GM10847 (cell line): ENCODE results near the gene CXCL3.

Experiments used
- POLR2A ChIP-seq: IDR thresholded peaks from 2 replicates; pipeline ENCODE4 v1.6.1; 2011; ENCODE audit not compliant: insufficient read length; ENCODE audit errors: extremely low read depth

The CXCL3 gene

DNA sequence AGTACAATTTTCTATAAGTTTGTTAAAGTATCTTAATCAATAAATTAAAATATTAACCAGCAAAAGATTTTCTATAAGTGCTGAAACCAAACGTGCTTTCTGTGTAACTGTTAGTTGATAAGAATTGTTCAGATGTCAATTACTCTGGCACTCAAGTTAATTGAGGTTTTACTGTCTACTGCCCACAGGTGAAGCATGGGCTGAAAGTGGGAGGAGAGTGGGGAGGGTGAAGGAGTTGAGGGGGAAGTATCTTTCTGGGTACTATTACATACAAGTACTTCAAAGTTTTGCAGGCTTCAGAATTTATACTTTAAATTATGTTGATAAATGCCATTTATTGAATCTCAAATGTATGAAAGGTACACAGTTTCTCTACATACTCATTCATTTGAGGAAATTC is 19.1 kb upstream of the CXCL3 start:
- TF ChIP-seq POLR2A, result no peak

DNA sequence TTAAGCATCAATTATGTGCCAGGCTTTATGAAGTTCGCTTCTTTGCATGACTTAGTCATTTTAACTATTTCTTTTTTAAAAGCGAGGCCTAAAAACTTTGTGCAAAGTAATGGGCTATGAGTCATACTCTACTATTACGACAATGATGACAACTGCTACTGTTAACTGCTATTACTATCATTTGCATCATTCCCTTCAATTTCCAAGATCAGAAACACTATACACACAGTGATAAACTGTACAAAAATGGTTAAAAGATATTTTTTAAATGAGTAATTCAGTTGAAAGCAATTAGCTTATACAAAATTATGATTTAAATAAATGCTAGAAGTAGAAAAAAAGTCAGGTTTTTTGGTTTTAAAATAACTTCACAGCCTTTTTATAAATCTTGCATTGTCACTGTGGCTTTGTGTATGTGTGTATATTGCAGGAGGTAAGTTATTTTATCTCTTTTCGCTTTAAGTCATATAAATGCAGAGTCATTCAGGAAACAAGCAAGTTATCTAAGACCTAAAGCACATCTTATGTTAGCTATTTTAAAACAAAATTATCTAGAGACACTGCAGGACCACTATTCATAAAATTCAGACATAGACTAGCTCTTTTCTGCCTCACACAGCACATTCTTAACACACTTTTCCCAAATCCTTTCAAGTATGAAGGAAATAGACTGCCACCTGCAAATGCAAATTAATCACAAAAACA is 18.5 kb upstream of the CXCL3 start:
- no peak for TF ChIP-seq POLR2A

DNA sequence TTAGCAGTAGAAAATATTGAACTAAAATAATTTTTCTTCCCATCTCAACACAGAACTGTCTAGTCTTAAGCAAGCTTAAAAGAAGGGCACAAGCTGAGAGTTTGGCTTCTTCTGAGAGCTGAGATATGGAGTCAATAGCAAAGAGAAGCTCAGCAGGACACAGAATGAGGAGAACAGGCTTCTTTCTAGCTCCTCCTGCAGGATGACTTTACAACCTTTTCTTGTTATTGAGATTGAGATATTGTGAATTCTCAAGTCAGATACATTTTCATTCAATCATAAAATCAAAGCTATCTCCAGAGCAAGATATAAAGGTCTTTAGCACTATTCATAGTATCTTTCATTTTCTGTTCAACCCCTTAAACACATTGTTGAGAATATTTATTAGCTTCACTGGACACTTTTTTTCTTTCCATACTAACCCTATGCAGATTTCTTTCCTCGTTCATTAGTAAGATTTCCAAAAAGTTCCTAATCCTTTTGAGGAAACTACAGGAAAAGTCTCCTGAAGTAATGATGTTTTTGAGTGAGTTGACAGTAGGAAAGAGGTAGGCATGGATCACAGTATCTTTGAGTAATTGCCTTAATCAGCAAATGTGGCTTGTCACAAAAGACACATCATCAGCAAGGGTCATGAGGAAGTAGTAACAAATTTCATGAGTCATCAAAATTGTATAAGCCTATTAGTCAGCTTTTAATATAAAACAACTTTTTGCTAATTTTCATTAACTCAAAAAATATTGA is 17.8 kb upstream of the CXCL3 start:
- no peak for TF ChIP-seq POLR2A

DNA sequence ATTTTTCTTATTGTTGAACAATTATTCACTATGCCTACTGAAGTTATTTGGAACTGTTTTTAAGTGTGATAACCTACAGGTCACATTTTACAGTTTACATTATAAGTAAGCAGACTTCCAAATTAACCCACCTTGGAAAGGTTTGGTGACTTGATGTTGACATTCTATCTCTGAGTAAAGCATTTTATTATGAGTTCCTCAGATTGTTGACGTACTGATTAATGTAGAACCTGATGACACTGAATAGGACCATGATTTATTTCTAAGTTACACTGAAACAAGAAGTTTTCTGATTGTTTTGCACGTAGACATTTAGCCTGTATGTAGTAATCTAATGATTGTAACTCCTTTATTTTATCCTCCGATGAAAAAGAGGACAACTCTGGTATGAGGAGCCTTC is 17.0 kb upstream of the CXCL3 start:
- TF ChIP-seq POLR2A, result no peak

DNA sequence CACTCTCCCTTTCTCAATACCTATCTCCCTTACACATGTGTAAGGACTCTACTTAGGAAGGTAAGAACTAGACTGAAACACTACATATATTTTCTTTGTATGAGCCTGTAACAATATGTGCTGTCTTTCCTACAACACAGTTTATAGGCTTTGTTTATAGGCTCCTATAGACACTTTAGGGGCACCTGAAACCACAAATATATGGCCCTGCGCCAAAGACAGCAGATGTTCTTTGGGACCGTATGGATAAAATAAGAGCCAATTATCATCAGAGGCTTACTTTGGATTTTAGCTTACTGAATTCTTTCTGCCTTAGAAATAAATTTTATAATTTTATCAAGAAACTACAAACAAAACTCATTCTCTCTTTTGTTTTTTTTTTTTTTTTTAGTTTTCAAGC is 16.6 kb upstream of the CXCL3 start:
- no peak for TF ChIP-seq POLR2A

DNA sequence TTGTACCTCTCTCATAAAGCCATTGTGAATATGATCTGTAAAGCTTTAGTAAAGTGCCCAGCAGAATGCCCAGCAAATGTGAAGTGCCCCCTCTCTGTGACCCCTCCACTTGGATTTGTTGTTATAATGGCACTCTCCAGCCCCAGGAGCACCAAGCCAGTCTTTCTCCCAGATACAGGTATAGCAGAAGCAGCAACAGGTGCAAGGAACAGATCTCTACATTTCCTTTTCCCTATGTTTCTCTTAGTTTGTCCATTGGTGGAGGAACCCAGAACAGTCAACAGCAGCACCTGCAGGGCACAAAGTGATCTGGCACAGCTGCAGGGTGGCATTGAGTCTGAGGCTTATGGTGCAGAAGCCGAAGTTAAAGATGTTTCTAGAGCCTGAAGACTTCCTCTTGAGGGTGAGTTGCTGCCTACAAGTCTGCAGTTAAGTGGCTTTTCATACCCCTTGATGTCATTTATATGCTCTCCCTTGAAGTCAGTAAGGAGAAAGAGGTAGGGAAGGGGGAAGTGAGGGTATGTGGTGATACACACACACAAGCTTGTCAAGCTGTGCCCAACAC is 16.1 kb upstream of the CXCL3 start:
- TF ChIP-seq POLR2A, result no peak

DNA sequence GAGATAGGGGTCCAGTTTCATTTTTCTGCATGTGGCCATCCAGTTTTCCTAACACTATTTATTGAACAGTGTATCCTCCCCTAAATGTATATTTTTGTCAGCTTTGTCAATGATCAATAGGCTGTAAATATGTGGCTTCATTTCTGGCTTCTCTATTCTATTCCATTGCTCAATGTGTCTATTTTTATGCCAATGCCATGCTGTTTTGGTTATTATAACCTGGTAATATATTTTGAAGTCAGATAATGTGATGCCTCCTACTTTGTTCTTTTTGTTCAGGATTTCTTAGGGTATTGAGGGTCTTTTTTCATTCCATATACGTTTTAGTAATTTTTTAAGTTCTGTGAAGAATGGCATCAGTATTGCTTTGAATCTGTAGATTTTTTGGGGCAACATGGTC is 8.7 kb upstream of the CXCL3 start:
- TF ChIP-seq POLR2A, result no peak

DNA sequence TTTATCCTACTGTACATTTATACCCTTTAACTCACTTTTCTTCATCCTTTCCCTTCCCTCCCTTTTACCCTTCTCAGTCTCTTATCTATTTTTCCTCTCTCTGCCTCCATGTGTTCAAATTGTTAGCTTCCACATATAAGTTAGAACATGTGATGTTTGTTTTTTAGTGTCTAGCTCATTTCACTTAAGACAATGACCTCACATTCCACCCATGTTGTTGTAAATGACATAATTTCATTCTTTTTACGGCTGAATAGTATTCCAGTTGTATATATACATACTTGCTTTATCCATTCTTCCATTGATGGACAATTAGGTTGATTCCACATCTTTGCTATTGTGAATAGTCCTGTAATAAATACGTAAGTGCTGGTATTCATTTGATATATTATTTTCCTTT is 7.3 kb upstream of the CXCL3 start:
- no peak for TF ChIP-seq POLR2A

DNA sequence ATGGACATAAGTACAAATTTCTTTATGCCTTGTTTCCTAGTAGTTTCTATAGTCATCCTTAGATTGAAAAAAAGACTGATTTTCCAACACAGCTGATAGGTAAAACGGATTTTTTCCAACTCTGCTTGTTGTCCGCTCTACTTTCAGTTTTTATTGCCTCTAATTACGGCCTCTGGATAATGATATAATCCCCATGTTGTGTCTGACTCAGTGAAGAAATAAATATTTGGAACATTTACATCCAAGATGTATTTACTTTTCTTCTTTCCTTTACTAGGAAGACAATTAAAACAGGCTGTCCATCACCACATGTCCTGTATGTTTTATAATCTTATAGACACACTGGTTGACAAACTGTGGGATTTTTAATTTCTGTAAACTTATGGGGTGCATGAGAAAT is 6.8 kb upstream of the CXCL3 start:
- TF ChIP-seq POLR2A, result no peak

DNA sequence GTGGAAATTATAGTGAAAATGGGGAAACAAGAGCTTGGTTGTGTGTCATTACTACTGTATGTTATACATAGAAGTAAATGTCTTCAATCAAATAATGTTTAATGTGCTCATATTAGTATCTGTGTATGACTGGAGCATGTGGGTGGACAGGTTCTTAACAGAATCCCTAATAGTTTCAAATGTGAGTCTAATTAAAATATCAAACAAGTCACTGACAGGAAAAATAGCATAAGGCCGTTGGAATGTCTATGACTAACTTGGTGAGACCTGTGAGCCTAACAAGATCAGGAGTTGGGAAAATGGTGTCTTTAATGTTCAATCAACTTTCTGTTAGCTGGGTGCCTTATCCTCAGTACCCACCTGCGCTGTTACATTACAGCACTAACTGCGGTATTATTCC is 6.2 kb upstream of the CXCL3 start:
- TF ChIP-seq POLR2A, result no peak

DNA sequence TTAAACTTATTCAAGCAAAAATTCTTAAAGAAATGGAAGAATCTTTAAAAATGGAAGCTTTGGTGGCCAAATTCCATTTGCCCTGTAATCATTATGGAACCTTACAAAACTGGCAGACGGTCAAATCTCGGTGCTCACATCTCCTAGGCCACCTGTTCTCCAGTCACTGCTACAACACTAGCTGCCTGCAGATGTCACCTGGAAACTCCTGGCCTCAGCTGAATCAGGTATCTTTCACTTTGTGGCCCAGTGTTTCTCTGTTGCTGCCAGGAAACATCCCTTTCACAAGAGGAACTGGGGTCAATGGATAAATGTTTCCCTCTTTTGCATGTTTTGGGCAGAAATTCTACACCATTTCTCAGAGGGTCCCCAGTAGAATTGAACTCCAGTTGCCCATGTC is 4.2 kb upstream of the CXCL3 start:
- TF ChIP-seq POLR2A, result no peak

DNA sequence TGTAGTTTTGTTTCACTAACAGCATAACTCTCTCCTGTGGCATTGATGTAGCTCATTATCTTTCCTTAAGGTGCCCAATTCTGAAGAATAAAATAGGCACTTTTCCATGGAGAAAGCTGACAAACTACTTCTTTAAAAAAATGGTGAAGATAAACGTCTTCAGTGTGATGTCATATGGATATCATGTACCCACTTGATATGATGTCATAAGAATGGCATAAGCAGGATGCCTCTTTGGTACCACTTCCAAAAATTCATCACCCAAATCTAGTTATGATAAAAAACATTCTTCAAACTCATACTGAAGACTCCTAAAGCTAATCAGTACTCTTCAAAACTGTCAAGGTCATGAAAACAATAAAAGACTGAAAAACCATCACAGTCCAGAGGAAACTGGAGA is 2.9 kb upstream of the CXCL3 start:
- no peak for TF ChIP-seq POLR2A

DNA sequence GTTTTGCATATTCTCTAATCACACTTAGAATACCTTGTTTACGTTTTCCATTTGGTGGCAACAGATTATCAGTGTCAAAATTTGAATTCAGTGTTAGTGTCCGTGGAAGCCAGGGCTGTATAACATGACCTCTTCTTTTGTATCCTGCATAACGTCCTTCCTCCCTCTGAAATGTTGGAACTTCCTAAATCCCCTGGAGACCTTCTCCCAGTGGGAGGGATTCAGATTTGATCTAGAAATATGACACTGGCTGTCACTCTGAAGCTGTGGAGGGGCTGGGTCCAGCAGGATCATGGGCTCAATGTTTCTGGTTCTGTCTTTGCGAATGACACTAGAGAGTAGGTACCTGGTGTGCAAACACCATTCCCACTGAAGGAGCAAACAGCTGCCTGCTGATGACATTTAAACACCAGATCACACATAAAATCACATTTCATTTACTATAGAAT is 850 bp upstream of the CXCL3 start:
- TF ChIP-seq POLR2A, result no peak

DNA sequence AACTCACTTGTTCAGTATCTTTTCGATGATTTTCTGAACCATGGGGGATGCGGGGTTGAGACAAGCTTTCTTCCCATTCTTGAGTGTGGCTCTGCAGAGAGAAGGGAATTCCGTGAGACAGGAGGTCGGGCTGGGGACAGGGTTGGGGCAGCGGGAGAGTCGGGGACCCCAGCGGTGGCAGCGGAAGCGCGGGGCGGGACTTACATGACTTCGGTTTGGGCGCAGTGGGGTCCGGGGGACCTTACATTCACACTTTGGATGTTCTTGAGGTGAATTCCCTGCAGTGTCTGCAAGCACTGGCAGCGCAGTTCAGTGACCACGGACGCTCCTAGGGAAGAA is 434 bp downstream of the CXCL3 start:
- TF ChIP-seq POLR2A, result no peak

DNA sequence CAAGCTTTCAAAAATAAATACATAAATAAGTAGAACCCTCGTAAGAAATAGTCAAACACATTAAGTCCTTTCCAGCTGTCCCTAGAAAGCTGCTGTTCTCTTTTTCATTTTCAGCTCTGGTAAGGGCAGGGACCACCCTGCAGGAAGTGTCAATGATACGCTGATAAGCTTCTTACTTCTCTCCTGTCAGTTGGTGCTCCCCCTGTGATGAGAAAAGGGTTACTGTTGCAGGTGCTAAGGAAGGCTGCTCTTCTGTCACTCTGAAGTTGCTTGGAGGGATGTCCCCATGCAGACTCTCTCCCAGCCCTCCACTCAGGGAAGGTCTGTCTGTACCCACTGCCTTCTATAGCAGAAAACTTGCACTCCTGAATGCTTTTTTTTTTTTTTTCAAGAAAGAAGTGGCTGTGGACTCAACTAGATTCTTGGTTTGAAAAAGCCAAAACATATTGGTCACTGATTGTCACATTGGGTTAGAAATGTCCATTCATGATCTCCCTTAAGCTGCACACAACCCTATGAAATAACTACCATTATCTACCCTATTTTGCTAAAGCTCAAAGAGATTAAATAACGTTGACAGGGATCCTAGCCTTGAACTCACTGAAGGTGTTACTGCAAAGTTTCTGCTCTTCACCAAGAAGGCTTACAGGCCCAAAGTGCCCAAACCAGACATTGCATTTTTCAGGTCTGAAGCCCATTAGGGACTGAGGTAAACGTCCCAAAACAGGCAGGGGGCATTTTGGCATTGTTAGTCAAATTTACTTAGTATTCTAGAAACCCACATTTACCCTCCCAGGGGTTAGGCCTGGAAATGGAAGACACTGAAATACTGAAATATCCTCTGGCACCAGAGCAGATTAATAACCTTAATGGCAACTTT is 1.2 kb downstream of the CXCL3 start:
- TF ChIP-seq POLR2A, result no peak

DNA sequence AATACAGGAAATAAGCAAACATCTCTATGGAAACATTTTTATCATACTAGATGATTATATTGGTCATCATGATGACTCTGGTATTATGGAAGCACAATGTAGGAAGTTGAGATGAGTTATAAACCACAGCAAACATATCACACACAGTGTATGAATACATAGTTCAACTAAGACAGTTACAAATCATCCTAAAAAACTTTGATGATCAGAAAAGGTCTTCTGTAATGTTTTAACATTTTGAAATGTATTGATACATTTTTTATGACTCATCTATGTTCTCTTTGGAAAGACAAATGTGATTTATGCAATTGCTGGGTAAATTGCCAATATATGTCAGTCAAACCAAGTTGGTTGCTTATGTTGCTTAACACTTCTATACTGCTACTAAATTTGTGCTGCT is 4.8 kb downstream of the CXCL3 start:
- TF ChIP-seq POLR2A, result no peak
